A549 (cell line): Measurements from ENCODE around the gene NAA50.

Experiments
- CHD2 ChIP-seq: fragments of 150-350 bp; IDR thresholded peaks from 2 replicates; pipeline ENCODE4 v1.6.1; 2014; ENCODE audit warnings: low read length; ENCODE audit not compliant: partially characterized antibody
- EP300 ChIP-seq, 2 experiments: fragments of >200 bp; sonication (Bioruptor Twin); formaldehyde crosslinking; IDR thresholded peaks; 2 replicates in 1 of 2; 3 replicates in 1 of 2; pipeline ENCODE4 v1.6.1; 2016 to 2017
- GATA3 ChIP-seq: IDR thresholded peaks from 2 replicates; pipeline ENCODE4 v1.6.1; 2012; ENCODE audit warnings: borderline replicate concordance
- HOXB5 ChIP-seq: fragments of 250-450 bp; sonication (Bioruptor Pico); IDR thresholded peaks from 2 replicates; pipeline ENCODE4 v1.5.0; 2020; ENCODE audit warnings: mild to moderate bottlenecking, moderate library complexity
- JUN ChIP-seq, 2 experiments: fragments of >200 bp; sonication (Bioruptor Twin); formaldehyde crosslinking; IDR thresholded peaks; 2 replicates in 1 of 2; 3 replicates in 1 of 2; pipeline ENCODE4 v1.6.1; 2016 to 2017
- JUNB ChIP-seq: fragments of >200 bp; sonication (Bioruptor Twin); formaldehyde crosslinking; IDR thresholded peaks from 2 replicates; pipeline ENCODE4 v1.6.1; 2016
- POLR2A ChIP-seq: IDR thresholded peaks from 2 replicates; pipeline ENCODE4 v1.6.1; 2012; ENCODE audit warnings: mild to moderate bottlenecking, low read length
- TF ChIP-seq, protein P1 (sequence below): fragments of 150-350 bp; IDR thresholded peaks from 2 replicates; pipeline ENCODE4 v1.6.1; 2014; ENCODE audit warnings: low read depth, mild to moderate bottlenecking, low read length
- TF ChIP-seq, protein P2 (sequence below): fragments of 200-600 bp; sonication (generic); IDR thresholded peaks from 2 replicates; pipeline ENCODE4 v1.6.1; 2016; ENCODE audit warnings: antibody characterized with exemption, mild to moderate bottlenecking, moderate library complexity
- TF ChIP-seq, protein P3 (sequence below): fragments of >200 bp; sonication (Bioruptor Twin); formaldehyde crosslinking; IDR thresholded peaks from 3 replicates; pipeline ENCODE4 v1.5.1; 2016

DNA sequence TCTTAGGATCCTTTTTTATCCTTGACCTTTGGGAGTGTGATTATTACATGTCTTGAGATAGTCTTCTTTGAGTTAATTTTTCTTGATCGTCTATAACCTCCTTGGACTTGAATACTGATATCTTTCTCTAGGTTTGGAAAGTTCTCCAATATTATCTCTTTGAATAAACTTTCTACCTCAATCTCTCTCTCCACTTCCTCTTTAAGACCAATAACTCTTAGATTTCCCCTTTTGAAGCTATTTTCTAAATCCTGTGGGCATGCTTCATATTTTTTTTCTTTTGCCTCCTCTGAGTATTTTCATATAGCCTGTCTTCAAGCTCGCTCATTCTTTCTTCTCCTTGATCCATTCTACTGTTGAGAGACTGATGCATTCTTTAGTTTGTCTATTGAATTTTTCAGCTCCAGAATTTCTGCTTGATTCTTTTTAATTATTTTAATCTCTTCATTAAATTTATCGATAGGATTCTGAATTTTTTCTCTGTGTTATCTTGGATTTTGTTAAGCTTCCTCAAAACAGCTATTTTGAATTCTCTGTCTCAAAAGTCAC, 61.7 kb downstream of the NAA50 start:
- no peak for TF ChIP-seq GATA3
- TF ChIP-seq HOXB5 (CRISPR knock-in tag): no peak
- TF ChIP-seq, protein P1, sequence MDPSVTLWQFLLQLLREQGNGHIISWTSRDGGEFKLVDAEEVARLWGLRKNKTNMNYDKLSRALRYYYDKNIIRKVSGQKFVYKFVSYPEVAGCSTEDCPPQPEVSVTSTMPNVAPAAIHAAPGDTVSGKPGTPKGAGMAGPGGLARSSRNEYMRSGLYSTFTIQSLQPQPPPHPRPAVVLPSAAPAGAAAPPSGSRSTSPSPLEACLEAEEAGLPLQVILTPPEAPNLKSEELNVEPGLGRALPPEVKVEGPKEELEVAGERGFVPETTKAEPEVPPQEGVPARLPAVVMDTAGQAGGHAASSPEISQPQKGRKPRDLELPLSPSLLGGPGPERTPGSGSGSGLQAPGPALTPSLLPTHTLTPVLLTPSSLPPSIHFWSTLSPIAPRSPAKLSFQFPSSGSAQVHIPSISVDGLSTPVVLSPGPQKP: no peak
- no peak for TF ChIP-seq CHD2
- no peak for TF ChIP-seq JUNB
- TF ChIP-seq, protein P2, sequence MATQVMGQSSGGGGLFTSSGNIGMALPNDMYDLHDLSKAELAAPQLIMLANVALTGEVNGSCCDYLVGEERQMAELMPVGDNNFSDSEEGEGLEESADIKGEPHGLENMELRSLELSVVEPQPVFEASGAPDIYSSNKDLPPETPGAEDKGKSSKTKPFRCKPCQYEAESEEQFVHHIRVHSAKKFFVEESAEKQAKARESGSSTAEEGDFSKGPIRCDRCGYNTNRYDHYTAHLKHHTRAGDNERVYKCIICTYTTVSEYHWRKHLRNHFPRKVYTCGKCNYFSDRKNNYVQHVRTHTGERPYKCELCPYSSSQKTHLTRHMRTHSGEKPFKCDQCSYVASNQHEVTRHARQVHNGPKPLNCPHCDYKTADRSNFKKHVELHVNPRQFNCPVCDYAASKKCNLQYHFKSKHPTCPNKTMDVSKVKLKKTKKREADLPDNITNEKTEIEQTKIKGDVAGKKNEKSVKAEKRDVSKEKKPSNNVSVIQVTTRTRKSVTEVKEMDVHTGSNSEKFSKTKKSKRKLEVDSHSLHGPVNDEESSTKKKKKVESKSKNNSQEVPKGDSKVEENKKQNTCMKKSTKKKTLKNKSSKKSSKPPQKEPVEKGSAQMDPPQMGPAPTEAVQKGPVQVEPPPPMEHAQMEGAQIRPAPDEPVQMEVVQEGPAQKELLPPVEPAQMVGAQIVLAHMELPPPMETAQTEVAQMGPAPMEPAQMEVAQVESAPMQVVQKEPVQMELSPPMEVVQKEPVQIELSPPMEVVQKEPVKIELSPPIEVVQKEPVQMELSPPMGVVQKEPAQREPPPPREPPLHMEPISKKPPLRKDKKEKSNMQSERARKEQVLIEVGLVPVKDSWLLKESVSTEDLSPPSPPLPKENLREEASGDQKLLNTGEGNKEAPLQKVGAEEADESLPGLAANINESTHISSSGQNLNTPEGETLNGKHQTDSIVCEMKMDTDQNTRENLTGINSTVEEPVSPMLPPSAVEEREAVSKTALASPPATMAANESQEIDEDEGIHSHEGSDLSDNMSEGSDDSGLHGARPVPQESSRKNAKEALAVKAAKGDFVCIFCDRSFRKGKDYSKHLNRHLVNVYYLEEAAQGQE: no peak
- TF ChIP-seq EP300 (IDR thresholded peaks at IDR 0.05): no peak
- TF ChIP-seq, protein P3, sequence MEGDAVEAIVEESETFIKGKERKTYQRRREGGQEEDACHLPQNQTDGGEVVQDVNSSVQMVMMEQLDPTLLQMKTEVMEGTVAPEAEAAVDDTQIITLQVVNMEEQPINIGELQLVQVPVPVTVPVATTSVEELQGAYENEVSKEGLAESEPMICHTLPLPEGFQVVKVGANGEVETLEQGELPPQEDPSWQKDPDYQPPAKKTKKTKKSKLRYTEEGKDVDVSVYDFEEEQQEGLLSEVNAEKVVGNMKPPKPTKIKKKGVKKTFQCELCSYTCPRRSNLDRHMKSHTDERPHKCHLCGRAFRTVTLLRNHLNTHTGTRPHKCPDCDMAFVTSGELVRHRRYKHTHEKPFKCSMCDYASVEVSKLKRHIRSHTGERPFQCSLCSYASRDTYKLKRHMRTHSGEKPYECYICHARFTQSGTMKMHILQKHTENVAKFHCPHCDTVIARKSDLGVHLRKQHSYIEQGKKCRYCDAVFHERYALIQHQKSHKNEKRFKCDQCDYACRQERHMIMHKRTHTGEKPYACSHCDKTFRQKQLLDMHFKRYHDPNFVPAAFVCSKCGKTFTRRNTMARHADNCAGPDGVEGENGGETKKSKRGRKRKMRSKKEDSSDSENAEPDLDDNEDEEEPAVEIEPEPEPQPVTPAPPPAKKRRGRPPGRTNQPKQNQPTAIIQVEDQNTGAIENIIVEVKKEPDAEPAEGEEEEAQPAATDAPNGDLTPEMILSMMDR: no peak
- no peak for TF ChIP-seq POLR2A
- TF ChIP-seq JUN (IDR thresholded peaks at IDR 0.05): no peak
